ENCODE data around the gene GNA12.

GRCh38 chr7:2699289-2699620 is 144.9 kb downstream of the GNA12 start:
- TF ChIP-seq POLR2A (IDR thresholded peaks at IDR 0.05): no peak
- TF ChIP-seq, protein P1, sequence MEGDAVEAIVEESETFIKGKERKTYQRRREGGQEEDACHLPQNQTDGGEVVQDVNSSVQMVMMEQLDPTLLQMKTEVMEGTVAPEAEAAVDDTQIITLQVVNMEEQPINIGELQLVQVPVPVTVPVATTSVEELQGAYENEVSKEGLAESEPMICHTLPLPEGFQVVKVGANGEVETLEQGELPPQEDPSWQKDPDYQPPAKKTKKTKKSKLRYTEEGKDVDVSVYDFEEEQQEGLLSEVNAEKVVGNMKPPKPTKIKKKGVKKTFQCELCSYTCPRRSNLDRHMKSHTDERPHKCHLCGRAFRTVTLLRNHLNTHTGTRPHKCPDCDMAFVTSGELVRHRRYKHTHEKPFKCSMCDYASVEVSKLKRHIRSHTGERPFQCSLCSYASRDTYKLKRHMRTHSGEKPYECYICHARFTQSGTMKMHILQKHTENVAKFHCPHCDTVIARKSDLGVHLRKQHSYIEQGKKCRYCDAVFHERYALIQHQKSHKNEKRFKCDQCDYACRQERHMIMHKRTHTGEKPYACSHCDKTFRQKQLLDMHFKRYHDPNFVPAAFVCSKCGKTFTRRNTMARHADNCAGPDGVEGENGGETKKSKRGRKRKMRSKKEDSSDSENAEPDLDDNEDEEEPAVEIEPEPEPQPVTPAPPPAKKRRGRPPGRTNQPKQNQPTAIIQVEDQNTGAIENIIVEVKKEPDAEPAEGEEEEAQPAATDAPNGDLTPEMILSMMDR (IDR thresholded peaks at IDR 0.05): no peak

Measured in right lobe of liver (tissue), 4 donors.